Esophagus squamous epithelium (tissue), 5 donors: ENCODE results near the gene GBP3. TPM values are rescaled to one million over a fixed set of nuclear protein-coding genes. Genes with fewer than 3 reads are reported as not detected.
"Not testable (repeated sequence)": the region's sequence is repeated elsewhere in the genome, so short reads cannot be mapped to it uniquely, and the experiment has no call there.

Experiments used
- DNase-seq: peaks from one replicate; lab custom pipeline; 2025; lab: John Stamatoyannopoulos, UW
- H3K27ac ChIP-seq, 4 donors: fragments of 200-600 bp; sonication (generic); one replicate each; pipeline ENCODE4 v1.5.1; 2016 to 2019; ENCODE audit warnings: mild to moderate bottlenecking in 1 of 4
- H3K27me3 ChIP-seq, 4 donors: fragments of 200-600 bp; sonication (generic); 1 replicate in 3 of 4; 2 replicates in 1 of 4; pipeline versions ENCODE4 v1.5.1 to v1.6.0; 2017 to 2021; ENCODE audit warnings: antibody characterized with exemption in 1 of 4
- H3K36me3 ChIP-seq, 3 donors: fragments of 200-600 bp; sonication (generic); one replicate each; pipeline ENCODE4 v1.5.1; 2016 to 2019
- H3K4me1 ChIP-seq, 3 donors: fragments of 200-600 bp; sonication (generic); one replicate each; pipeline ENCODE4 v1.5.1; 2017 to 2019
- H3K4me3 ChIP-seq, 4 donors: fragments of 200-600 bp; sonication (generic); 1 replicate in 3 of 4; 2 replicates in 1 of 4; pipeline ENCODE4 v1.5.1; 2016 to 2019; ENCODE audit warnings: mild to moderate bottlenecking in 2 of 4, moderate library complexity in 1 of 4
- H3K9me3 ChIP-seq, 3 donors: fragments of 200-600 bp; sonication (generic); one replicate each; pipeline ENCODE4 v1.5.1; 2016 to 2019
- CTCF ChIP-seq, 6 experiments: fragments of 450-650 bp in 4 of 6; fragments of 200-600 bp in 2 of 6; sonication (generic) in 2 of 6; IDR thresholded peaks; one replicate each; pipeline ENCODE4 v1.5.1; 2016 to 2019; ENCODE audit warnings: antibody characterized with exemption in 6 of 6, mild to moderate bottlenecking in 4 of 6, moderate library complexity in 4 of 6
- POLR2A ChIP-seq, 4 donors: fragments of 450-650 bp; IDR thresholded peaks; one replicate each; pipeline ENCODE4 v1.6.1; 2017; ENCODE audit warnings: antibody characterized with exemption in 4 of 4, mild to moderate bottlenecking in 4 of 4, moderate library complexity in 3 of 4
- WGBS, 2 donors: methylation state at CpG; one replicate each; pipeline ENCODE4 v1.1.5; 2018; 5-methylcytosine and 5-hydroxymethylcytosine counted together
- intact Hi-C: fragments of 100-400 bp; cut with DNase I; formaldehyde crosslinking; loops from one replicate; pipeline ENCODE4 v1.15.0; 2022
- total RNA-seq, 4 donors: library from RNA; depleted of rRNA; stranded (reverse); fragments of >200 nt; gene quantifications; one replicate each; pipeline ENCODE4 v1.1.0, GENCODE V29; 2016
- donor health status: DM: yes; HTN: yes; CAD: no.

The GBP3 gene
- total RNA-seq, 4 donors from 2014 or later, result 9.6 to 16.7 (median 12.9) TPM

- H3K4me3 ChIP-seq, result no peak overlapping the region
- no peaks in the 10 kb centered on the region for H3K36me3 ChIP-seq
- TF ChIP-seq CTCF (IDR thresholded peaks at IDR 0.05) (no peak), POLR2A (IDR thresholded peaks at IDR 0.05) (no peak)
- H3K27ac ChIP-seq, result no peak overlapping the region
- DNase-seq, result no peak
- intact Hi-C loops, result no loop called here
- WGBS, 2 donors, result 80 to 100% methylated on average over 1 of the region's 1 CpG
- no peaks in the 10 kb centered on the region for H3K4me1 ChIP-seq
- H3K9me3 ChIP-seq, result no peaks in the 10 kb centered on the region
- no peaks in the 10 kb centered on the region for H3K27me3 ChIP-seq
Observed at GRCh38 chr1:89040315-89040626, 17.6 kb upstream of the GBP3 start.

- H3K36me3 ChIP-seq, result no peaks in the 10 kb centered on the region
- no peak overlapping the region for H3K27ac ChIP-seq
- no peak for TF ChIP-seq POLR2A (IDR thresholded peaks at IDR 0.05)
- no peak for TF ChIP-seq CTCF (IDR thresholded peaks at IDR 0.05)
- 71 to 86% methylated on average over 1 of the region's 1 CpG for WGBS, 2 donors
- no peak for DNase-seq
- no peaks in the 10 kb centered on the region for H3K9me3 ChIP-seq
- H3K4me1 ChIP-seq, result no peaks in the 10 kb centered on the region
- no peak overlapping the region for H3K4me3 ChIP-seq
- no peaks in the 10 kb centered on the region for H3K27me3 ChIP-seq
- intact Hi-C loops, result no loop called here
Observed at GRCh38 chr1:89037186-89037585, 14.5 kb upstream of the GBP3 start.

GRCh38 chr1:89035080-89035479 lies 12.4 kb upstream of the GBP3 start:
- intact Hi-C loops, result no loop called here
- no peaks in the 10 kb centered on the region for H3K27me3 ChIP-seq
- DNase-seq, result no peak
- H3K9me3 ChIP-seq, result no peaks in the 10 kb centered on the region
- TF ChIP-seq CTCF (IDR thresholded peaks at IDR 0.05) (no peak), POLR2A (IDR thresholded peaks at IDR 0.05) (no peak)
- H3K4me1 ChIP-seq, result no peaks in the 10 kb centered on the region
- H3K36me3 ChIP-seq, result no peaks in the 10 kb centered on the region
- 79 to 89% methylated on average over 1 of the region's 1 CpG for WGBS, 2 donors
- no peak overlapping the region for H3K4me3 ChIP-seq
- no peak overlapping the region for H3K27ac ChIP-seq

- H3K4me3 ChIP-seq, H3K27me3 ChIP-seq, intact Hi-C loops, DNase-seq, H3K4me1 ChIP-seq, H3K36me3 ChIP-seq, H3K9me3 ChIP-seq, H3K27ac ChIP-seq: not testable (repeated sequence)
- 60 to 90% methylated on average over 1 to 4 of the region's 5 CpGs for WGBS, 2 donors
Observed at GRCh38 chr1:89034004-89034403, 11.3 kb upstream of the GBP3 start.

GRCh38 chr1:89029051-89029450 lies 6.4 kb upstream of the GBP3 start:
- WGBS, 2 donors, result 74 to 98% methylated on average over 2 of the region's 2 CpGs
- H3K27me3 ChIP-seq, H3K9me3 ChIP-seq, H3K36me3 ChIP-seq, DNase-seq, H3K4me3 ChIP-seq, H3K27ac ChIP-seq, H3K4me1 ChIP-seq, intact Hi-C loops: not testable (repeated sequence)

GRCh38 chr1:89025928-89026327 lies 3.3 kb upstream of the GBP3 start:
- WGBS, 2 donors, result 80 to 90% methylated on average over 3 of the region's 3 CpGs
- no peak for TF ChIP-seq POLR2A (IDR thresholded peaks at IDR 0.05)
- no peak for TF ChIP-seq CTCF (IDR thresholded peaks at IDR 0.05)

More at GRCh38 chr1:89025928-89026327, 3.3 kb upstream of the GBP3 start:
- no peak overlapping the region for H3K4me3 ChIP-seq
- H3K9me3 ChIP-seq, result no peaks in the 10 kb centered on the region
- no peak overlapping the region for H3K27ac ChIP-seq
- intact Hi-C loops, result no loop called here
- H3K27me3 ChIP-seq, result no peaks in the 10 kb centered on the region
- no peaks in the 10 kb centered on the region for H3K36me3 ChIP-seq
- DNase-seq, result no peak
- peaks cover 2 to 22% (median 9%) of the 10 kb centered on the region in 3 donors for H3K4me1 ChIP-seq
